Measurements from ENCODE around the gene RNF220. TPM values are rescaled to one million over a fixed set of nuclear protein-coding genes. Genes with fewer than 3 reads are reported as not detected.

Gene RNF220
- total RNA-seq, 2 donors from 2014 or later = 53.3 to 62.0 TPM

DNA sequence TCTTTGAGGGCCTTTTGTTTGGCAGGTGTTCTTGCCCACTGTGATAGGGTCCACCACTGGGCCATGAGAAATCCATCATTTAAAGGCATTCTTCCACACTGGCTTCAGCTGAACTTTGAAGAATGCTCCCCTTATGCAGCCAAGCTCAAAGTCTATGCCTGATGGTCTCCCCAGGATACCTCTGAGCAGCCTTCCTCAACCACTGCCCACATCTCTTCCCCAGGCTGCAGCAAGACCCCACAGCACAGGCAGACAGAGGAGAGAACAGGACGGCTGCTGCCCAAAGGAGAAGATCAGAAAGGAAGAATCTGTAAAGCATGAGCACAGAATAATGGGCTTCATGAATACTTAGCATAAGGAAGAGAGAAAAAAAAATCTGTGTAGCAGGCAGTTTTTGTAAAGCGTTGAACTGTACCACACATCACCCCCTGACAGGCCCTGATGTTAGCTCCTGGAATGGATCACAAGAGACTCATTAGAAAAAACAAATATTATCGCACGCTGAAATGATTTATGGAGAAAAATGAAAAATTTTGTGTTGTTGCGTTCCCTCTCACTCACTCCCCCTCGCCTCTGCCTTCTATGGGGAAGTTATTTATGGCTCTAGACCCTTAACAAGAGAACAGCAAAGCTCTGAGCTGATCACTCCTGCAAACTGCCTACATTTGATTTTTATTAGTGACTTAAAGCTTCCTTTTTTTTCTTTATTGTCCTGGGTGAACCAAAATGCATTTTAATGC is 135.1 kb downstream of the RNF220 start:
- Histone ChIP-seq H3K4me3 (no peak overlapping the region), H3K9ac (ENCODE audit: low read depth in 2 of 2, low read length in 2 of 2) (no peak overlapping the region), H3K9me3 (no peaks in the 10 kb centered on the region), H3K4me1 (no peaks in the 10 kb centered on the region), H3K27me3 (no peaks in the 10 kb centered on the region), H3K27ac (no peak overlapping the region), H3K36me3 (no peaks in the 10 kb centered on the region)
- intact Hi-C loops (cut with DNase I) = no loop called here
- TF ChIP-seq, protein P1, sequence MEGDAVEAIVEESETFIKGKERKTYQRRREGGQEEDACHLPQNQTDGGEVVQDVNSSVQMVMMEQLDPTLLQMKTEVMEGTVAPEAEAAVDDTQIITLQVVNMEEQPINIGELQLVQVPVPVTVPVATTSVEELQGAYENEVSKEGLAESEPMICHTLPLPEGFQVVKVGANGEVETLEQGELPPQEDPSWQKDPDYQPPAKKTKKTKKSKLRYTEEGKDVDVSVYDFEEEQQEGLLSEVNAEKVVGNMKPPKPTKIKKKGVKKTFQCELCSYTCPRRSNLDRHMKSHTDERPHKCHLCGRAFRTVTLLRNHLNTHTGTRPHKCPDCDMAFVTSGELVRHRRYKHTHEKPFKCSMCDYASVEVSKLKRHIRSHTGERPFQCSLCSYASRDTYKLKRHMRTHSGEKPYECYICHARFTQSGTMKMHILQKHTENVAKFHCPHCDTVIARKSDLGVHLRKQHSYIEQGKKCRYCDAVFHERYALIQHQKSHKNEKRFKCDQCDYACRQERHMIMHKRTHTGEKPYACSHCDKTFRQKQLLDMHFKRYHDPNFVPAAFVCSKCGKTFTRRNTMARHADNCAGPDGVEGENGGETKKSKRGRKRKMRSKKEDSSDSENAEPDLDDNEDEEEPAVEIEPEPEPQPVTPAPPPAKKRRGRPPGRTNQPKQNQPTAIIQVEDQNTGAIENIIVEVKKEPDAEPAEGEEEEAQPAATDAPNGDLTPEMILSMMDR (IDR thresholded peaks at IDR 0.05) = no peak
- DNase-seq = no peak

GRCh38 chr1:44542420-44543063 is 137.5 kb downstream of the RNF220 start:
- TF ChIP-seq, protein P1 (IDR thresholded peaks at IDR 0.05) = no peak
- no peaks in the 10 kb centered on the region for H3K27me3 ChIP-seq
- intact Hi-C loops (cut with DNase I) = no loop called here

DNA sequence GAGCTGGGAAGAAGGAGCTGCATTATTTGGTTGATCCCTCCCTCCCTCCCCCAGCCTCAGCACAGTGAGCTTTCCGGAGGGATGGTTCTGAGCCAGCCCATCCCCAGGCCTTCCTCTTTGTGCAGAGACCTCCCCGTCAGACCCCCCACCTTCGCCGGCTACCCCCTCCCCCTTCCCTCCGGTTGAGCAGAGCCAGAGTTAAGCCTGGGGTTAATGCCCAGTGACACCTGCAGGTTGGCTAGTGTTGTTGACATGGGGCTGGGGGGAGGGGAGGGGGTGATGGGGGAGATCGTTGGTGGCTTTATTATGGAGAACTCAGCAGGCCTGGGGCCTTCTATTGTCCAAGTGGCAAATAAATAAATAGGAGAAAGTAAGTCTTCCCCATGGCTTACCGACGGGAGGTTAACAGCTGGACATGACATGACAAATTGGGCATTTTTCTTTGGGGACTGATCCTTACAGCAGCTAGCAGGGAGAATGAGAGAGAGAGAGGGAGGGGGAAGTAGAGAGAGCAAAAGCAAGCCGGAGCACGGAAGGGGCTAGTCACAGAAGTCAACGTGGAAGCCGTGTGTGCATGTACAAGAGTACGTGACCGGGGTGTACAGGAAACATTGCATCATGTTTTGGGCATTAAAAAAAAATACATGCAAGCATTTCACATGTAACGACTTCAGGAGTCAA is 138.1 kb downstream of the RNF220 start:
- H3K9me3 ChIP-seq = no peaks in the 10 kb centered on the region
- no peaks in the 10 kb centered on the region for H3K36me3 ChIP-seq
- H3K27ac ChIP-seq = no peak overlapping the region
- no peak overlapping the region for H3K4me3 ChIP-seq
- no peak overlapping the region for H3K9ac ChIP-seq (ENCODE audit: low read depth in 2 of 2, low read length in 2 of 2)
- H3K4me1 ChIP-seq = no peaks in the 10 kb centered on the region
- TF ChIP-seq, protein P1 (IDR thresholded peaks at IDR 0.05) = no peak
- intact Hi-C loops (cut with DNase I) = no loop called here
- no peak for DNase-seq
- no peaks in the 10 kb centered on the region for H3K27me3 ChIP-seq

More at GRCh38 chr1:44542420-44543063, 137.5 kb downstream of the RNF220 start:
- Histone ChIP-seq H3K4me1 (no peaks in the 10 kb centered on the region), H3K27ac (no peak overlapping the region), H3K9me3 (no peaks in the 10 kb centered on the region), H3K36me3 (no peaks in the 10 kb centered on the region), H3K4me3 (no peak overlapping the region), H3K9ac (ENCODE audit: low read depth in 2 of 2, low read length in 2 of 2) (no peak overlapping the region)
- DNase-seq = no peak

DNA sequence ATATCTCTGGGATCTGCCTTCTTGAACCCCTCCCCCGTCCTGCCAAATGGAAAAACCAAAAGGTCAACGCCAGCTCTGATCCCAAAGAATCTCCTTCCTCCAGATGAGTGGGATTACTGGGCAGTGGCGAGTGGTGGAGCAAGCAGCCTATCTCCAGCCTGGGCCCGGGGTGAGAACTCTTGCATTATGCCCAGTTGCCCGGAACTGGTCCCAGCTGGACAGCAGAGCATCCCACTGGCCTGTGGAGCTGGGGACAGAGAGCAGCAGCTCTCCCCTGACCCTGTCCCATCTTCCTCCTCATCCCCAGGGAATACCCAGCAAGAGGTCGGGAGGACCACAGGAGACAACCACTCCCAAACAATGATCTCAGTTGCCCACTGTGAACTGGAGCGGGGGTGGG is 138.7 kb downstream of the RNF220 start:
- no peak for DNase-seq
- Histone ChIP-seq H3K27ac (no peak overlapping the region), H3K4me3 (no peak overlapping the region), H3K4me1 (no peaks in the 10 kb centered on the region), H3K9ac (ENCODE audit: low read depth in 2 of 2, low read length in 2 of 2) (no peak overlapping the region), H3K27me3 (no peaks in the 10 kb centered on the region), H3K36me3 (no peaks in the 10 kb centered on the region), H3K9me3 (no peaks in the 10 kb centered on the region)
- TF ChIP-seq, protein P1 (IDR thresholded peaks at IDR 0.05) = no peak
- intact Hi-C loops (cut with DNase I) = no loop called here

DNA sequence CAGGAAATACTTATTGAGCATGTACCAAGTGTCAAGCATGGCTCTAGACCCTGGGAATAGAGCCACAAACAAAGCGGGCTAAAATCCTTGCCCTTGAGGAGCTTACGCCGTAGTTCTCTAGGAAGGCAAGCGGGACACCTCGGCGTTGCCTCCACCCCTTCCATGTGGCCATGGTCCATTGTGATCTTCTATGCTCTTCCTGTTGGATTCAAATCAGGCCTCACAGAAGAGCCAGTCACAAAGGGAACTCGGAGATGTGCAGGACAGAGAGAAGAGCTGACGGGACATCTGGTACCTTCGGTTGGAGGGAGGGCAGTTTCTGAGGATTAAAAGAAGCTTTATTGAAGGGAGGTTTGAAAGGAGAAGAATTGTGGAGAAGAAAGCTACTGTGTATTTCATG is 139.9 kb downstream of the RNF220 start:
- intact Hi-C loops (cut with DNase I) = no loop called here
- Histone ChIP-seq H3K27ac (no peak overlapping the region), H3K4me3 (no peak overlapping the region), H3K36me3 (no peaks in the 10 kb centered on the region), H3K9ac (ENCODE audit: low read depth in 2 of 2, low read length in 2 of 2) (no peak overlapping the region), H3K27me3 (no peaks in the 10 kb centered on the region), H3K9me3 (no peaks in the 10 kb centered on the region), H3K4me1 (no peaks in the 10 kb centered on the region)
- TF ChIP-seq, protein P1 (IDR thresholded peaks at IDR 0.05) = no peak
- no peak for DNase-seq

All from colonic mucosa (tissue), 4 donors.